GM12873 (cell line): ENCODE data around the gene CYP4V2.

Source experiments
- TF ChIP-seq, protein P1 (sequence below): IDR thresholded peaks from 2 replicates; pipeline ENCODE4 v1.5.1; 2012; ENCODE audit warnings: low read depth, mild to moderate bottlenecking, moderate library complexity, low read length, control low read depth; ENCODE audit not compliant: insufficient read depth; ENCODE audit errors: missing control alignments

Gene CYP4V2

DNA sequence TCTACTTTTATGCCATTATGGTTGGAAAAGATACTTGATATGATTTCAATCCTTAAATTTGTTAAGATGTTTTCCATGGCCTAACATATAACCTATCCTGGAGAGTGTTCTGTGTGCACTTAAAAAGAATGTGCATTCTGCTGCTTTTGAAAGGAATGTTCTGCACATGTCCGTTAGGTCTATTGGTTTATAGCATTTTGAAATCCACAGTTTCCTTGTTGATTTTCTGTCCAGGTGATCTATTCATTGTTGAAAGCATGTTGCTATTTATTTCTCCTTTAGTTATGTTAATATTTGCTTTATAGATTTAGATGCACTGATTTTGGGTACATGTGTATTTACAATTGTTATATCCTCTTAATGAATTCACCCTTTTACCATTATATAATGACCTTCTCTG is 30.3 kb downstream of the CYP4V2 start:
- TF ChIP-seq, protein P1, sequence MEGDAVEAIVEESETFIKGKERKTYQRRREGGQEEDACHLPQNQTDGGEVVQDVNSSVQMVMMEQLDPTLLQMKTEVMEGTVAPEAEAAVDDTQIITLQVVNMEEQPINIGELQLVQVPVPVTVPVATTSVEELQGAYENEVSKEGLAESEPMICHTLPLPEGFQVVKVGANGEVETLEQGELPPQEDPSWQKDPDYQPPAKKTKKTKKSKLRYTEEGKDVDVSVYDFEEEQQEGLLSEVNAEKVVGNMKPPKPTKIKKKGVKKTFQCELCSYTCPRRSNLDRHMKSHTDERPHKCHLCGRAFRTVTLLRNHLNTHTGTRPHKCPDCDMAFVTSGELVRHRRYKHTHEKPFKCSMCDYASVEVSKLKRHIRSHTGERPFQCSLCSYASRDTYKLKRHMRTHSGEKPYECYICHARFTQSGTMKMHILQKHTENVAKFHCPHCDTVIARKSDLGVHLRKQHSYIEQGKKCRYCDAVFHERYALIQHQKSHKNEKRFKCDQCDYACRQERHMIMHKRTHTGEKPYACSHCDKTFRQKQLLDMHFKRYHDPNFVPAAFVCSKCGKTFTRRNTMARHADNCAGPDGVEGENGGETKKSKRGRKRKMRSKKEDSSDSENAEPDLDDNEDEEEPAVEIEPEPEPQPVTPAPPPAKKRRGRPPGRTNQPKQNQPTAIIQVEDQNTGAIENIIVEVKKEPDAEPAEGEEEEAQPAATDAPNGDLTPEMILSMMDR, result no peak

DNA sequence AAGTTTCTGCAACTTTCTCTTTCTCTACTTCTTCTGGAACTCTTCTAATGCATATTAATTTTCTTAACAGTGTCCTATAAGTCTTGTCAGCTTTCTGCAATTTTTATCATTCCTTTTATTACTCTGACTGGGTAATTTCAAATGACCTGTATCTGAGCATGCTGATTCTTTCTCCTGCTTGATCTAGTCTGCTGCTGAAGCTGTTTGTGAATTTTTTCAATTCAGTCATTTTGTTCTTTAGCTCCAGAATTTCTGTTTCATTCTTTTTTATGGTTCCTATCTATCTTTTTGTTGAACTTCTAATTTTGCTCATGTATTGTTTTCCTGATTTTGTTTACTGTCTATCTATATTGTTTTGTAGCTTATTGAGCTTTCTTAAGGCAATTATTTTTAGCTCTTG is 34.5 kb downstream of the CYP4V2 start:
- TF ChIP-seq, protein P1, result no peak

GRCh38 chr4:186226521-186227189 is 35.3 kb downstream of the CYP4V2 start:
- TF ChIP-seq, protein P1, result no peak

DNA sequence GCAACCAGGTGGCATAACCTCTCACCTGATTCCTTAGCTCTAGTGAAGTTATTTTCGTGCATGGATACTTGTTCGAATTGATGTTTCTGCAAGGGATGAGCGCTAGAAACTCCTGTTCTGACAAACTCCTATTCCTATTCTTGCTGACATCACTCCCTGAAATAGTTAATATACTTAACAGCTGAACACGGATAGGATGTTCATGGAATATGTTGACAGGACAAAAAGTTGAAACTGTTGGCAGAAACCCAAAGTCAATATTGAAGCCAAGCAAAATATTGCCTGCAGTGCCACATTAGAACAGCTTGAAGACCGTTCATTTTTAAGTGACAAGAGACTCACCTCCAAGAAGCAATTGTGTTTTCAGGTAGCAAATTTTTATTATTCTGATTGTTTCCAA is 35.9 kb downstream of the CYP4V2 start, which contains the start of gene KLKB1:
KLKB1 (plus strand) TSS at position 287 of the 400 bp plus-strand sequence. CDS start 689 bp downstream, outside the sequence.
- TF ChIP-seq, protein P1, result no peak

DNA sequence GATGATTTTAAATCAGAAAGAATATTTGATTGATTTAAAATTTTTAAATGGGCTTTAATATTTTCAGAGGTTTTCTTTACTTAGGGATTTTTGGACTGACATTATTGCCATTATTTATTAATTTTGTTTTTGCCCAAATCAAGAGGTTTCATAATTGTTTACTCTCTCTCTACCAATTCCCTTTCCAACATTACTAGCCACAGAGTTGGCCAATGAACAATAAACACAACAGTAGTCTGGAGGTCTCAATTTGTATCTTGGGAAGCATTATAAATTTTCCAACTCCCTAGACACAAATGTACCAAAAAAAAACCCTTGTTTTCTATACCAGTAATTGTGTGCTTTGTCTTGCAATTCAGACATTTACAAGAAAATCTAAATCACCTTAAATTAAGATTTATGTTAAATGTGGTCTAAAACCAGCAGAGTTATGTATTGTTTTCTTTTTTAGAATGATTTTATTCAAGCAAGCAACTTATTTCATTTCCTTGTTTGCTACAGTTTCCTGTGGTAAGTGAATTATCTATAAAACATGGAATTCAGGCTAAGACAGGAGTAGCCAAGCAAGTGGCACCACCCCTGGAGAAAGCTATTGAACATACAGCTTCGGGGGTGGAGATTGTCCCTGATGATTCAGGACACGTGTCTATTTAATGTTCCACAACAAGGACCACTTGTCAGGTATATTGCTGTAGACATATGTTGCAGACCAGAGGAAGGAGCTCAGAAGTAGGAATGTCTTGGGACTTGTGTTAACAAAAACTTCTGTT is 36.6 kb downstream of the CYP4V2 start:
- TF ChIP-seq, protein P1, result no peak

GRCh38 chr4:186228514-186228894 is 37.1 kb downstream of the CYP4V2 start:
- TF ChIP-seq, protein P1, result no peak

DNA sequence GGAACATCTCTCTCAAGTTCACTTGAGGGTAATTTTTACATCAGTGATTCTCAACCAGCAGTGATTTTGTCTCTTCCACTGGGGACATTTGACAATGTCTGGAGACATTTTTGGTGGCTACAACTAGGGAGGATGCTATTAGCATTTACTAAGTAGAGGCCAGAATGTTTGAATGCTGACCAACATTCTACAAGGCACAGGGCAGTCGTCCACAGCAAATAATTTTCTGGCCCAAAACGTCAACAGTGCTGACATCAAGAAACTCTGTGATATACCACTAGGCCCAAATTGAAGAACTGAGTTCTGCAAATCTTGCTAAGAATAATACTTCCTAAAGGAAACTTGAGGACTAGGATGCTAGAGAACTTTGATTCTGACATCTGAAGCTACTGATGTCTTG is 43.0 kb downstream of the CYP4V2 start:
- TF ChIP-seq, protein P1, result no peak
